Measurements from ENCODE around the gene CLCN1.
A peak's percentile ranks its signal among the peaks of the same experiment; 100 is the strongest.

GRCh38 chr7:143375298-143376034 is 59.6 kb downstream of the CLCN1 start:
- TF ChIP-seq CTCF (IDR thresholded peaks at IDR 0.05; ENCODE audit: insufficient read depth, low read length) (no peak), SPI1 (IDR thresholded peaks at IDR 0.05; ENCODE audit: borderline replicate concordance, low read depth) (peak; percentile 61; the same call in 1 of the 2 replicates), POLR2AphosphoS5 (IDR thresholded peaks at IDR 0.05; ENCODE audit: low read depth) (no peak), GABPA (IDR thresholded peaks at IDR 0.05; ENCODE audit: low read depth) (no peak)

All from HL-60 (cell line).